Upper lobe of left lung (tissue), 4 donors: Measurements from ENCODE around the gene LTBR.

Experiments
- CTCF ChIP-seq, 6 experiments: fragments of 450-650 bp in 4 of 6; fragments of 200-600 bp in 2 of 6; sonication (generic) in 2 of 6; IDR thresholded peaks; one replicate each; pipeline ENCODE4 v1.5.1; 2016 to 2019; ENCODE audit warnings: antibody characterized with exemption in 6 of 6
- POLR2A ChIP-seq, 4 donors: fragments of 450-650 bp; IDR thresholded peaks; one replicate each; pipeline ENCODE4 v1.5.1; 2016 to 2017; ENCODE audit warnings: antibody characterized with exemption in 4 of 4, mild to moderate bottlenecking in 2 of 4
- POLR2AphosphoS5 ChIP-seq, 2 donors: sonication (generic); formaldehyde crosslinking; IDR thresholded peaks; one replicate each; pipeline ENCODE4 v1.5.1; 2017; ENCODE audit warnings: antibody characterized with exemption in 2 of 2

GRCh38 chr12:6356374-6356820 lies 27.6 kb upstream of the LTBR start:
- TF ChIP-seq CTCF (IDR thresholded peaks at IDR 0.05) (no peak), POLR2AphosphoS5 (IDR thresholded peaks at IDR 0.05) (no peak), POLR2A (IDR thresholded peaks at IDR 0.05) (no peak)
